Heart left ventricle (tissue), 13 donors: ENCODE results near the gene PPP1R2C.

Source experiments
- CTCF ChIP-seq, 12 donors: fragments of 200-600 bp; sonication (generic) in 4 of 12; IDR thresholded peaks; one replicate each; pipeline versions ENCODE4 v1.5.0 to v1.8.0; 2018 to 2022; ENCODE audit warnings: antibody characterized with exemption in 12 of 12, mild to moderate bottlenecking in 5 of 12
- POLR2A ChIP-seq, 2 donors: fragments of 450-650 bp; IDR thresholded peaks; one replicate each; pipeline ENCODE4 v1.6.1; 2017; ENCODE audit warnings: antibody characterized with exemption in 2 of 2, mild to moderate bottlenecking in 2 of 2, moderate library complexity in 2 of 2
- donor health status: ischemic (EF 13 %, LVEDD 7.1; RV severe dilation, severe dysfunction).
- donor health status: DM: no; HTN: yes; CAD: no.
- donor health status: DM: no; HTN: no; CAD: no.
- donor health status: ischemic (EF 25% LVEDD 6.9; RV normal size, moderate dysfunction).
- donor health status: ischemic (EF 25% LVEDD 5.7; RV mildly dilated, moderate dysfunction).
- donor health status: ischemic (EF 35%, LVEDD 5.7; RV mildly dilated, moderate dysfunction).
- donor health status: nonischemic (EF 11% LVEDD 7.7; RV severe dilation, severe dysfunction).
- donor health status: DM: yes; HTN: yes; CAD: no.
- donor health status: PGD.
- donor health status: ischemic (EF 29% LVEDD 5.4; RV normal size, mild dysfunction).
- donor health status: nonischemic (EF 23%, LVEDD 6.1; RV moderate dilation, normal function).

GRCh38 chrX:42818151-42818921 lies 40.4 kb upstream of the PPP1R2C start:
- TF ChIP-seq CTCF (IDR thresholded peaks at IDR 0.05) (no peak), POLR2A (IDR thresholded peaks at IDR 0.05) (no peak)
